PC-3 (cell line): ENCODE results near the gene COP1.

Experiments used
- EZH2 ChIP-seq: fragments of 300-600 bp; sonication (generic); IDR thresholded peaks from one replicate; pipeline ENCODE4 v1.6.1; 2017; ENCODE audit warnings: antibody characterized with exemption, mild to moderate bottlenecking, low read length; ENCODE audit not compliant: unreplicated experiment
- EZH2phosphoT487 ChIP-seq: fragments of 300-600 bp; sonication (generic); IDR thresholded peaks from 2 replicates; pipeline ENCODE4 v1.6.1; 2018; ENCODE audit warnings: mild to moderate bottlenecking, antibody characterized with exemption, low read length, borderline replicate concordance
- TF ChIP-seq, protein P1 (sequence below): fragments of 300-600 bp; sonication (generic); conservative IDR thresholded peaks from 2 replicates; pipeline ENCODE4 v1.5.1; 2017; ENCODE audit warnings: antibody characterized with exemption, low read depth, mild to moderate bottlenecking, low read length

DNA sequence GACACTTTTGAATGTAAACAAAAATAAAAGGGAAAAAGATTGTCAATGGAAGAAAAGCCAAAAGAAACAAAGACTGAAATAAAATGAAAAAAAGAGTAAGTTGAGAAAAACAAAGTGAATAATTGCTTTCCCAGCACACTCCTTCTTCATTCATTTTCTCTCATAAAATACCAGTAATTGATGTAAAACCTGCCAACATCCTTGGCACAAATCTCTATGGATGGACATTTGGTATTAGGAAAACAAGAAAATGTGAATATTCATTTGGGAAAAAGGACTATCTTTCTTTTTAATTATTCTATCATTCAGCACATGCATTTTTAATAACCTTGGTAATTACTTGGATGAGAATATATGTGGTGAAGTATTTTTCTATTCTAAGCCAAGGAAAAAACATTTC lies 259.3 kb downstream of the COP1 start:
- TF ChIP-seq EZH2, result no peak
- TF ChIP-seq, protein P1, sequence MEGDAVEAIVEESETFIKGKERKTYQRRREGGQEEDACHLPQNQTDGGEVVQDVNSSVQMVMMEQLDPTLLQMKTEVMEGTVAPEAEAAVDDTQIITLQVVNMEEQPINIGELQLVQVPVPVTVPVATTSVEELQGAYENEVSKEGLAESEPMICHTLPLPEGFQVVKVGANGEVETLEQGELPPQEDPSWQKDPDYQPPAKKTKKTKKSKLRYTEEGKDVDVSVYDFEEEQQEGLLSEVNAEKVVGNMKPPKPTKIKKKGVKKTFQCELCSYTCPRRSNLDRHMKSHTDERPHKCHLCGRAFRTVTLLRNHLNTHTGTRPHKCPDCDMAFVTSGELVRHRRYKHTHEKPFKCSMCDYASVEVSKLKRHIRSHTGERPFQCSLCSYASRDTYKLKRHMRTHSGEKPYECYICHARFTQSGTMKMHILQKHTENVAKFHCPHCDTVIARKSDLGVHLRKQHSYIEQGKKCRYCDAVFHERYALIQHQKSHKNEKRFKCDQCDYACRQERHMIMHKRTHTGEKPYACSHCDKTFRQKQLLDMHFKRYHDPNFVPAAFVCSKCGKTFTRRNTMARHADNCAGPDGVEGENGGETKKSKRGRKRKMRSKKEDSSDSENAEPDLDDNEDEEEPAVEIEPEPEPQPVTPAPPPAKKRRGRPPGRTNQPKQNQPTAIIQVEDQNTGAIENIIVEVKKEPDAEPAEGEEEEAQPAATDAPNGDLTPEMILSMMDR, result no peak
- TF ChIP-seq EZH2phosphoT487, result no peak
